Measurements from ENCODE around the gene ZC2HC1B. TPM values are rescaled to one million over a fixed set of nuclear protein-coding genes. Genes with fewer than 3 reads are reported as not detected.

ZC2HC1B gene
- total RNA-seq, 1 donor from 2014 or later = not detected

- DNase-seq (ENCODE audit: low spot score) = no peak
These were observed 97.9 kb downstream of the ZC2HC1B start for GRCh38 chr6:143961886-143962878.

- no peak for DNase-seq (ENCODE audit: low spot score)
These were observed 99.1 kb downstream of the ZC2HC1B start for GRCh38 chr6:143963158-143963919.

- no peak for DNase-seq (ENCODE audit: low spot score)
These were observed 100.4 kb downstream of the ZC2HC1B start for GRCh38 chr6:143964674-143965081.

- DNase-seq (ENCODE audit: low spot score) = no peak
These were observed 101.4 kb downstream of the ZC2HC1B start for GRCh38 chr6:143965503-143966171.

GRCh38 chr6:143966312-143966711 lies 102.0 kb downstream of the ZC2HC1B start:
- DNase-seq (ENCODE audit: low spot score) = no peak

- no peak for DNase-seq (ENCODE audit: low spot score)
These were observed 103.6 kb downstream of the ZC2HC1B start for GRCh38 chr6:143967706-143968376.

GRCh38 chr6:143969077-143969476 lies 104.8 kb downstream of the ZC2HC1B start:
- DNase-seq (ENCODE audit: low spot score) = no peak

- DNase-seq (ENCODE audit: low spot score) = no peak
These were observed 106.4 kb downstream of the ZC2HC1B start for GRCh38 chr6:143970456-143971218.

GRCh38 chr6:143971482-143972205 lies 107.4 kb downstream of the ZC2HC1B start:
- DNase-seq (ENCODE audit: low spot score) = no peak

- no peak for DNase-seq (ENCODE audit: low spot score)
These were observed 109.1 kb downstream of the ZC2HC1B start for GRCh38 chr6:143973097-143973966.

GRCh38 chr6:143974089-143974488 lies 109.8 kb downstream of the ZC2HC1B start:
- no peak for DNase-seq (ENCODE audit: low spot score)

- DNase-seq (ENCODE audit: low spot score) = no peak
These were observed 112.6 kb downstream of the ZC2HC1B start for GRCh38 chr6:143976806-143977349.

- DNase-seq (ENCODE audit: low spot score) = no peak
These were observed 116.6 kb downstream of the ZC2HC1B start for GRCh38 chr6:143980921-143981320.

- DNase-seq (ENCODE audit: low spot score) = no peak
These were observed 118.7 kb downstream of the ZC2HC1B start for GRCh38 chr6:143982968-143983367.

GRCh38 chr6:143984666-143985065 lies 120.4 kb downstream of the ZC2HC1B start:
- DNase-seq (ENCODE audit: low spot score) = no peak

GRCh38 chr6:143986463-143987065 lies 122.3 kb downstream of the ZC2HC1B start:
- no peak for DNase-seq (ENCODE audit: low spot score)
